Ishikawa (cell line): ENCODE data around the gene BDP1.

Experiments used
- CREB1 ChIP-seq: IDR thresholded peaks from 2 replicates; pipeline ENCODE4 v1.6.1; 2012; ENCODE audit warnings: low read depth
- EGR1 ChIP-seq: IDR thresholded peaks from 2 replicates; pipeline ENCODE4 v1.6.1; 2012
- EP300 ChIP-seq: IDR thresholded peaks from 2 replicates; pipeline ENCODE4 v1.6.1; 2012; ENCODE audit warnings: borderline replicate concordance
- RAD21 ChIP-seq: IDR thresholded peaks from 2 replicates; pipeline ENCODE4 v1.6.1; 2012; ENCODE audit warnings: low read depth
- TAF1 ChIP-seq: IDR thresholded peaks from 2 replicates; pipeline ENCODE4 v1.6.1; 2012; ENCODE audit warnings: low read depth, mild to moderate bottlenecking
- TEAD4 ChIP-seq: IDR thresholded peaks from 2 replicates; pipeline ENCODE4 v1.6.1; 2012
- YY1 ChIP-seq: IDR thresholded peaks from 2 replicates; pipeline ENCODE4 v1.6.1; 2012; ENCODE audit warnings: low read depth
- ZBTB7A ChIP-seq: IDR thresholded peaks from 2 replicates; pipeline ENCODE4 v1.6.1; 2012; ENCODE audit warnings: low read depth
- TF ChIP-seq, protein P1 (sequence below): IDR thresholded peaks from 2 replicates; pipeline ENCODE4 v1.6.1; 2012
- TF ChIP-seq, protein P2 (sequence below): IDR thresholded peaks from 2 replicates; pipeline ENCODE4 v1.6.1; 2012; ENCODE audit warnings: low read depth, mild to moderate bottlenecking
- TF ChIP-seq, protein P3 (sequence below): IDR thresholded peaks from 2 replicates; pipeline ENCODE4 v1.6.1; 2012

DNA sequence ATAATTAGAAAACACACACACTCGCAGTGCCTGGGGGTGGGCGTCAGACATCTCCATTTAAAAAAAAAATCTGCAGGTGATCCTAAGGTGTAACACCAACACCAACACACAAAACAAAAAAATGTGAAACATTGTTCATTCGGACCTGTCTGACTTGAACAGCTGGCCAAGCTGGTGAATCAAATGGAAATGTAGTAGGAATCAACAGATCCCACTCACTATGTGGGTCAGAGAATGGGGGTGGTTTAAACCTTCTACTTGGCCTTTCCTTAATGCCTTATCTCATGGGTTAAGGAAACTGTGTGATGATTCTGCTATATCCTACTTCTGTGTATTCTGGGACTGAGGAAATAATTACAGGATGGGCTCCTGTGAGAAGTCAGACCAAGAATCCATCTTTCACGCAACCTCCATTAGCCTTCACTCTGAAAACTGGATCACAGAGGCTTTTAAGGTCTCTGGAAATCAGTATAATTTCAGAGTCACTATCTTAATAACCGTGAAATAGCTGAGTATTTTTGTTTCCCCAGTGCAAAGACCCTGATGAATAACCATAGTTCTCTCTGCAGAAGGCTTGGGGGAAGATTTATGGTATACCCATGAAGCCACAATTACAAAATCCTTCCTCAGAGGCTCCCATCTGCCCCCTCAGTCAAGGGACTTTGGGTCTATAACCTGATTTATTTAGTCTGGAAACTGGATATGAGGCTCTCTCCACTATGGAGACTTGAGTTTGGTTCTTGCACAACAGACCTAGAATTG is 114.5 kb downstream of the BDP1 start:
- TF ChIP-seq, protein P1, sequence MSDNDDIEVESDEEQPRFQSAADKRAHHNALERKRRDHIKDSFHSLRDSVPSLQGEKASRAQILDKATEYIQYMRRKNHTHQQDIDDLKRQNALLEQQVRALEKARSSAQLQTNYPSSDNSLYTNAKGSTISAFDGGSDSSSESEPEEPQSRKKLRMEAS: no peak
- TF ChIP-seq CREB1: no peak
- no peak for TF ChIP-seq RAD21
- TF ChIP-seq, protein P2, sequence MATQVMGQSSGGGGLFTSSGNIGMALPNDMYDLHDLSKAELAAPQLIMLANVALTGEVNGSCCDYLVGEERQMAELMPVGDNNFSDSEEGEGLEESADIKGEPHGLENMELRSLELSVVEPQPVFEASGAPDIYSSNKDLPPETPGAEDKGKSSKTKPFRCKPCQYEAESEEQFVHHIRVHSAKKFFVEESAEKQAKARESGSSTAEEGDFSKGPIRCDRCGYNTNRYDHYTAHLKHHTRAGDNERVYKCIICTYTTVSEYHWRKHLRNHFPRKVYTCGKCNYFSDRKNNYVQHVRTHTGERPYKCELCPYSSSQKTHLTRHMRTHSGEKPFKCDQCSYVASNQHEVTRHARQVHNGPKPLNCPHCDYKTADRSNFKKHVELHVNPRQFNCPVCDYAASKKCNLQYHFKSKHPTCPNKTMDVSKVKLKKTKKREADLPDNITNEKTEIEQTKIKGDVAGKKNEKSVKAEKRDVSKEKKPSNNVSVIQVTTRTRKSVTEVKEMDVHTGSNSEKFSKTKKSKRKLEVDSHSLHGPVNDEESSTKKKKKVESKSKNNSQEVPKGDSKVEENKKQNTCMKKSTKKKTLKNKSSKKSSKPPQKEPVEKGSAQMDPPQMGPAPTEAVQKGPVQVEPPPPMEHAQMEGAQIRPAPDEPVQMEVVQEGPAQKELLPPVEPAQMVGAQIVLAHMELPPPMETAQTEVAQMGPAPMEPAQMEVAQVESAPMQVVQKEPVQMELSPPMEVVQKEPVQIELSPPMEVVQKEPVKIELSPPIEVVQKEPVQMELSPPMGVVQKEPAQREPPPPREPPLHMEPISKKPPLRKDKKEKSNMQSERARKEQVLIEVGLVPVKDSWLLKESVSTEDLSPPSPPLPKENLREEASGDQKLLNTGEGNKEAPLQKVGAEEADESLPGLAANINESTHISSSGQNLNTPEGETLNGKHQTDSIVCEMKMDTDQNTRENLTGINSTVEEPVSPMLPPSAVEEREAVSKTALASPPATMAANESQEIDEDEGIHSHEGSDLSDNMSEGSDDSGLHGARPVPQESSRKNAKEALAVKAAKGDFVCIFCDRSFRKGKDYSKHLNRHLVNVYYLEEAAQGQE: no peak
- TF ChIP-seq YY1: no peak
- TF ChIP-seq ZBTB7A: no peak
- TF ChIP-seq EGR1: no peak
- TF ChIP-seq, protein P3, sequence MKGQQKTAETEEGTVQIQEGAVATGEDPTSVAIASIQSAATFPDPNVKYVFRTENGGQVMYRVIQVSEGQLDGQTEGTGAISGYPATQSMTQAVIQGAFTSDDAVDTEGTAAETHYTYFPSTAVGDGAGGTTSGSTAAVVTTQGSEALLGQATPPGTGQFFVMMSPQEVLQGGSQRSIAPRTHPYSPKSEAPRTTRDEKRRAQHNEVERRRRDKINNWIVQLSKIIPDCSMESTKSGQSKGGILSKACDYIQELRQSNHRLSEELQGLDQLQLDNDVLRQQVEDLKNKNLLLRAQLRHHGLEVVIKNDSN: no peak
- TF ChIP-seq TEAD4: no peak
- TF ChIP-seq TAF1: no peak
- no peak for TF ChIP-seq EP300
